ENCODE measurements around the gene SPATA31C1. TPM values are rescaled to one million over a fixed set of nuclear protein-coding genes. Genes with fewer than 3 reads are reported as not detected.

The SPATA31C1 gene
- total and polyA plus RNA-seq, 3 donors from 2014 or later = 5.9 to 21.1 (median 13.5) TPM

- H3K27me3 ChIP-seq = no peaks in the 10 kb centered on the region
- H3K27ac ChIP-seq = no peak overlapping the region
- no peak overlapping the region for H3K4me3 ChIP-seq
- TF ChIP-seq CTCF (IDR thresholded peaks at IDR 0.05) (no peak), POLR2A (IDR thresholded peaks at IDR 0.05) (no peak)
- no peaks in the 10 kb centered on the region for H3K36me3 ChIP-seq (ENCODE audit: low read depth, missing control alignments)
- H3K9me3 ChIP-seq = no peaks in the 10 kb centered on the region
- DNase-seq = no peak
- intact Hi-C loops (cut with DNase I; ENCODE audit: low total_unique reads) = no loop called here
- WGBS, 2 donors = 89 to 94% methylated on average over 10 of the region's 10 CpGs
- no peaks in the 10 kb centered on the region for H3K4me1 ChIP-seq
Observed at GRCh38 chr9:87890837-87891236, 26.9 kb upstream of the SPATA31C1 start.

- Histone ChIP-seq H3K9me3 (no peaks in the 10 kb centered on the region), H3K27me3 (no peaks in the 10 kb centered on the region), H3K27ac (no peak overlapping the region), H3K4me1 (no peaks in the 10 kb centered on the region), H3K36me3 (ENCODE audit: low read depth, missing control alignments) (no peaks in the 10 kb centered on the region), H3K4me3 (no peak overlapping the region)
- intact Hi-C loops (cut with DNase I; ENCODE audit: low total_unique reads) = no loop called here
- TF ChIP-seq CTCF (IDR thresholded peaks at IDR 0.05) (no peak), POLR2A (IDR thresholded peaks at IDR 0.05) (no peak)
- DNase-seq = no peak
- WGBS, 2 donors = 96 to 98% methylated on average over 6 of the region's 6 CpGs
Observed at GRCh38 chr9:87891754-87892153, 26.0 kb upstream of the SPATA31C1 start.

DNA sequence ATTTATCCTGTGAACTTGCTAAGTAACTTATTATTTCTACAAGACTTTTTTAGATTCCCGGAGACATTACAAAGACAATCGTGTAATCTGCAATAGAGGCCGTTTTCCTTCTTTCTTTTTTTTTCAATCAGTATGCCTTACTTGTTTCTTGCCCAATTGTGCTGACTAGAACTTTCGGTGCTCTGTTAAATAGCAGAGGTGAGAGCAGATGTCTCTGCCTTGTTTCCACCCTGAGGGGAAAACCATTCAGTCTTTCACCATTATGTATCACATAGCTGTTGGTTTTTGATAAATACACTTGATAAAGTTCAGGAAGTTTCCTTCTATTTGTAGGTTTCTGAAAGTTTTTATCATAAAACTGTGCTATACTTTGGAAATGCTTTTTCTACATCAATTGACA lies 24.8 kb upstream of the SPATA31C1 start:
- no peak overlapping the region for H3K27ac ChIP-seq
- H3K27me3 ChIP-seq = no peaks in the 10 kb centered on the region
- no peak overlapping the region for H3K4me3 ChIP-seq
- 91 to 92% methylated on average over 4 of the region's 4 CpGs for WGBS, 2 donors
- H3K36me3 ChIP-seq (ENCODE audit: low read depth, missing control alignments) = no peaks in the 10 kb centered on the region
- intact Hi-C loops (cut with DNase I; ENCODE audit: low total_unique reads) = no loop called here
- no peaks in the 10 kb centered on the region for H3K9me3 ChIP-seq
- TF ChIP-seq POLR2A (IDR thresholded peaks at IDR 0.05) = no peak
- no peak for TF ChIP-seq CTCF (IDR thresholded peaks at IDR 0.05)
- H3K4me1 ChIP-seq = no peaks in the 10 kb centered on the region
- DNase-seq = no peak

- Histone ChIP-seq H3K4me3 (no peak overlapping the region), H3K27ac (no peak overlapping the region), H3K27me3 (no peaks in the 10 kb centered on the region), H3K9me3 (no peaks in the 10 kb centered on the region), H3K4me1 (no peaks in the 10 kb centered on the region), H3K36me3 (ENCODE audit: low read depth, missing control alignments) (no peaks in the 10 kb centered on the region)
- WGBS, 2 donors = 77 to 84% methylated on average over 4 of the region's 4 CpGs
- DNase-seq = no peak
- intact Hi-C loops (cut with DNase I; ENCODE audit: low total_unique reads) = no loop called here
- TF ChIP-seq CTCF (IDR thresholded peaks at IDR 0.05) (no peak), POLR2A (IDR thresholded peaks at IDR 0.05) (no peak)
Observed at GRCh38 chr9:87894998-87895625, 22.6 kb upstream of the SPATA31C1 start.

DNA sequence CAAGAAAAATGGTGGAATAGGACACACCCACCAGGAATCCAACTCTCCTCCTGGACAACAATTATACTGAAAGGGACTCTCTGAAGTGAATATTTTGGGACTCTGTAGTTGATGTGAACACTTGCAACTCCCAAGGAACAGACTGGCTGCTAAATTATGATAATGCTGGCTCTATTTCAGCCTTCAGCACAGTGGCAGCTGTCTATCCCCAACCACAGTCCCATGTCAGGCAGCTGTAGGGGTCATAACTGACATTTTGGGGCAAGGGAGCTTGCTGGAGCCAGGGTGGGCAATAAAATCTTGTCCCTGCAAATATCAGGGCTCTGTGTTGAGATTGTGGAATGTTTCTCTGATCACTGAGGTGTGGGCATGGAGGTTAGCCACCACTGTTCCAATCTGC lies 20.9 kb upstream of the SPATA31C1 start:
- no peak overlapping the region for H3K27ac ChIP-seq
- H3K4me3 ChIP-seq = no peak overlapping the region
- intact Hi-C loops (cut with DNase I; ENCODE audit: low total_unique reads) = no loop called here

More for the DNA sequence above, 20.9 kb upstream of the SPATA31C1 start:
- no peaks in the 10 kb centered on the region for H3K27me3 ChIP-seq
- no peaks in the 10 kb centered on the region for H3K9me3 ChIP-seq
- no peaks in the 10 kb centered on the region for H3K4me1 ChIP-seq
- TF ChIP-seq CTCF (IDR thresholded peaks at IDR 0.05) (no peak), POLR2A (IDR thresholded peaks at IDR 0.05) (no peak)
- no peaks in the 10 kb centered on the region for H3K36me3 ChIP-seq (ENCODE audit: low read depth, missing control alignments)
- no peak for DNase-seq
